Measurements from ENCODE around the gene TNF.

DNA sequence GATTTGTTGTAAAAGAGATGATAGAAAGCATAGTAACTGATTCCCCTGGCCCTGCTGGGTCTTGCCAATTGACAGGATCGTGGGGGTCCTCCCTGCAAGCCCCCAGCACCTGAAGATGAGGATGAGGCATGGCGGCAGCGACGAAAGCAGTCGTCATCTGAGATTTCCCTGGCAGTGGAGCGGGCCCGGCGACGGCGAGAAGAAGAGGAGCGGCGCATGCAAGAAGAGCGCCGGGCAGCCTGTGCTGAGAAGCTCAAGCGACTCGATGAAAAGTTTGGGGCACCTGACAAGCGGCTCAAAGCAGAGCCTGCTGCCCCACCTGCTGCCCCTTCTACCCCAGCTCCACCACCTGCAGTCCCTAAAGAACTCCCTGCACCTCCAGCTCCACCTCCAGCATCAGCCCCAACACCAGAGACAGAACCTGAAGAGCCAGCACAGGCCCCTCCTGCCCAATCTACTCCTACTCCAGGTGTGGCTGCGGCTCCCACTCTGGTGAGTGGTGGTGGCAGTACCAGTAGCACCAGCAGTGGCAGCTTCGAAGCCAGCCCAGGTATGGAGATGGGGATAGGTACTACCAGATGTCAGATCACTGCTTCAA, 52.4 kb downstream of the TNF start:
- TF ChIP-seq EP300 (IDR thresholded peaks at IDR 0.05) = no peak
- TF ChIP-seq, protein P1, sequence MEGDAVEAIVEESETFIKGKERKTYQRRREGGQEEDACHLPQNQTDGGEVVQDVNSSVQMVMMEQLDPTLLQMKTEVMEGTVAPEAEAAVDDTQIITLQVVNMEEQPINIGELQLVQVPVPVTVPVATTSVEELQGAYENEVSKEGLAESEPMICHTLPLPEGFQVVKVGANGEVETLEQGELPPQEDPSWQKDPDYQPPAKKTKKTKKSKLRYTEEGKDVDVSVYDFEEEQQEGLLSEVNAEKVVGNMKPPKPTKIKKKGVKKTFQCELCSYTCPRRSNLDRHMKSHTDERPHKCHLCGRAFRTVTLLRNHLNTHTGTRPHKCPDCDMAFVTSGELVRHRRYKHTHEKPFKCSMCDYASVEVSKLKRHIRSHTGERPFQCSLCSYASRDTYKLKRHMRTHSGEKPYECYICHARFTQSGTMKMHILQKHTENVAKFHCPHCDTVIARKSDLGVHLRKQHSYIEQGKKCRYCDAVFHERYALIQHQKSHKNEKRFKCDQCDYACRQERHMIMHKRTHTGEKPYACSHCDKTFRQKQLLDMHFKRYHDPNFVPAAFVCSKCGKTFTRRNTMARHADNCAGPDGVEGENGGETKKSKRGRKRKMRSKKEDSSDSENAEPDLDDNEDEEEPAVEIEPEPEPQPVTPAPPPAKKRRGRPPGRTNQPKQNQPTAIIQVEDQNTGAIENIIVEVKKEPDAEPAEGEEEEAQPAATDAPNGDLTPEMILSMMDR (IDR thresholded peaks at IDR 0.05) = no peak

Data from ovary (tissue), 3 donors.